Suppressor macrophage (primary cell): ENCODE data around the gene SLC38A8.

Experiments used
- DNase-seq, 4 experiments: peaks; one replicate each; pipeline ENCODE4 v3.0.0-alpha.2; 2020 to 2022

SLC38A8 gene

DNA sequence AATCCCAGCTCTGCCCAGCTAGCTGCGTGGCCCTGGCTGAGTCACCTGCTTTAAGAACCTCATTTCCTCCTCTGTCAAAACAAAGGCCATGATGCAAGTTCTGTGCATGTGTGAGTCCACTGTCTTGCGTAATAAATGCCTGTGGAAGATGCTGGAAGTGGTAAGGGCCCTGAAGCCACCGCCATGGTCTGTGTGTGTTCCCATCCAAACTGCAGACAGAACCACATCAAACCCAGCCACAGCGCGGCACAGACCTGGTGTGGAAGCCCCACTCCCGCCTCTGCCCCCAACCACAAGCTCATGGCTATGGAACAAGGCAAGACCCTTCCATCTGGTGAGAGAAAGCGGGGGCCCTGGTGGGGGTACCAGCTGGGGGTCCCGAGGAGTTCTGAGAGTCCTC, 48.5 kb downstream of the SLC38A8 start:
- peak; percentile 81 to 93 (median 88) for DNase-seq

- peak in 2 of 4 experiments; percentile 26 to 34 for DNase-seq
Observed at GRCh38 chr16:83992624-83993023, 50.0 kb downstream of the SLC38A8 start.

DNA sequence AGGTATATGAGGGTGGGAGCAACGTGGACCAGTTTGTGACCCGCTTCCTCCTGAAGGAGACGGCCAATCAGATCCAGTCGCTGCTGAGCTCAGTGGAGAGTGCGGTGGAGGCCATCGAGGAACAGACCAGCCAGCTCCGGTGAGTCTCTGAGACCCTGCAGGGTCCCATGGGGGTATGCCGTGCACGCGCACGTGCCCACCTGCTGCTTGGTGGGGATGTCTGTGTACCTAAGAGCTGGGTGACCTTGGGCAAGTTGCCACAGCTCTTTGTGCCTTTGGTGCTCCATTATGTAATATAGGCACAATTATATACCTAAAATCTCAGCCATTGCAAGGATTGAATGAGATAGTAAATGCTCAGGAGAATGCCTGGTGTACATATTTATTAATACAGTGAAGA, 52.1 kb downstream of the SLC38A8 start:
- DNase-seq, result no peak

- DNase-seq, result no peak
Observed at GRCh38 chr16:83989300-83989699, 53.3 kb downstream of the SLC38A8 start.

- DNase-seq, result no peak
Observed at GRCh38 chr16:83983491-83983890, 59.1 kb downstream of the SLC38A8 start.

GRCh38 chr16:83981799-83982198, 60.8 kb downstream of the SLC38A8 start:
- no peak for DNase-seq

- no peak for DNase-seq
Observed at GRCh38 chr16:83980794-83981193, 61.8 kb downstream of the SLC38A8 start.

- no peak for DNase-seq
Observed at GRCh38 chr16:83979441-83979840, 63.2 kb downstream of the SLC38A8 start.

DNA sequence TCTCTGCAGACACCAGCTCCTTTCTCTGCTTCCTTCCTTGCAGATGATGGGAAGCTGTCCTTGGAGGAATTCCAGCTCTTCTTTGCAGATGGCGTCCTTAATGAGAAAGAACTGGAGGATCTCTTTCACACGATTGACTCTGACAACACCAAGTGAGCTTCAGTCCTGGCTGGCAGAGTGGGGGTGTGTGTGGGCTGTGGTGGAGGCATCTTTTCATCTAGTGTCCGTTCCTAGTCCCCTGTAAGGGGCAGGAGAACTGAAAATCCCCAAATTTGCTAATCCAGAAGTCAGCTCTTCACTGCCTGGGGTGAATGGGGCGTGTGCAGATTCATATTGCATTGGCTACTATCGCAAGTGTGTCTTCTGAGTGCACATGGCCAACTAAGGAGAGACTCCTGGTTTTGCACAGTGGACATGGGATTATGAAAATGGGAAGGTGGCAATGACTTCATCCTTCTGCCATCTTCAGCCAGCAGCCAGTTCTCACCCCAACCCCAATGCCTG, 64.1 kb downstream of the SLC38A8 start:
- DNase-seq, result no peak

GRCh38 chr16:83977056-83977815, 65.4 kb downstream of the SLC38A8 start:
- DNase-seq, result no peak

DNA sequence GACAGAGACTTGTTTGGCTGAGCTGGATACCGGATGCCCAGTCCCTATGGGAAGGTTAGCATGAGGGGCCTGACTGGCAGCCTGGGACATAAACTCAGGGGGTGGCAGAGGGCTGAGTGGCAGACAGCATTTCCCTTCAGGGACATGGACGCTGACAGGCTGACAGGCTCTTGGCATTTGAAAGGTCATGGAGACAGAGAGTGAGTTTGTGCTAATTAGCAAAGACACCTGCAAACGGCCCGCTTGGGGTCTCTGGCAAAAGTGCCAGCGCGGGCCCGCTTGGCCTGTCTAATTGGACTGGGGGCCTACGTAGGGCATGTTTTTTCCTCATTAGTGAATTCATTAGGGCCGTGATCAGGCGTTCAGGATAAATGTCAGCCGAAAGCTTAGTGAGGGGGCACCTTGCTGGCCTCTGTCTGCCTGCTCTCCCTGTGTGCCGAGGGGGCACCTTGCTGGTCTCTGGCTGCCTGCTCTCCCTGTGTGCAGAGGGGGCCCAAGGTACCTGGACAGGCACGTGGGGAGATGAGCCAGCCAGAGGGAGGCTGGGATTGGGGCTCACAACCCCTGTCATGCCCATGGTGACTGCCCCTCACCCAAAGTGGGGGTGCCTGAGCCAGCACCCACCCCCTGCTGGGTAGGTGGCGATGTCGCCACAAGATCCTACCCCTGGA, 66.9 kb downstream of the SLC38A8 start:
- DNase-seq, result no peak

GRCh38 chr16:83974475-83974874, 68.1 kb downstream of the SLC38A8 start:
- DNase-seq, result no peak

- no peak for DNase-seq
Observed at GRCh38 chr16:83973581-83974385, 68.8 kb downstream of the SLC38A8 start.

GRCh38 chr16:83973077-83973476, 69.5 kb downstream of the SLC38A8 start:
- no peak for DNase-seq

GRCh38 chr16:83972256-83973008, 70.2 kb downstream of the SLC38A8 start:
- no peak for DNase-seq

GRCh38 chr16:83971165-83972130, 71.1 kb downstream of the SLC38A8 start:
- no peak for DNase-seq

DNA sequence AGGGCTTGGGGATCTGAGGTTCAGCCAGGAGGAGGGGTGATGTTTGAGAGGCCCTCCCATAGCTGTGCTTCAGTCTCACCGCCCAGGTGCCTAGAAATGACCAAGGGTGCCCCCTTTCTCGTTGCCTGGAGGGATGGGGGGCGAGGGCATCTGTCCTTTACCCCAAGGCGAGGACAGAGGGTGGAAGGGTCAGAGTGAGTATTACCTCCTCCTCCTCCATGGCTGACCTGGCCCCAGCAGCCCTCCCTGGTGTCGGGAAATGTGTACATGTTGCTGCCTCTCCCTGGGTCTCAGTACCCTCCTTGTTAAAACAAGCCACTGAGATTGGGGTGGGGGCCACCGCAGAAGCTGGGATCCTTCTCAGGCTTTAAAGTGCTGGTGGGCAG, 72.2 kb downstream of the SLC38A8 start:
- no peak for DNase-seq

- no peak for DNase-seq
Observed at GRCh38 chr16:83969771-83970429, 72.7 kb downstream of the SLC38A8 start.

DNA sequence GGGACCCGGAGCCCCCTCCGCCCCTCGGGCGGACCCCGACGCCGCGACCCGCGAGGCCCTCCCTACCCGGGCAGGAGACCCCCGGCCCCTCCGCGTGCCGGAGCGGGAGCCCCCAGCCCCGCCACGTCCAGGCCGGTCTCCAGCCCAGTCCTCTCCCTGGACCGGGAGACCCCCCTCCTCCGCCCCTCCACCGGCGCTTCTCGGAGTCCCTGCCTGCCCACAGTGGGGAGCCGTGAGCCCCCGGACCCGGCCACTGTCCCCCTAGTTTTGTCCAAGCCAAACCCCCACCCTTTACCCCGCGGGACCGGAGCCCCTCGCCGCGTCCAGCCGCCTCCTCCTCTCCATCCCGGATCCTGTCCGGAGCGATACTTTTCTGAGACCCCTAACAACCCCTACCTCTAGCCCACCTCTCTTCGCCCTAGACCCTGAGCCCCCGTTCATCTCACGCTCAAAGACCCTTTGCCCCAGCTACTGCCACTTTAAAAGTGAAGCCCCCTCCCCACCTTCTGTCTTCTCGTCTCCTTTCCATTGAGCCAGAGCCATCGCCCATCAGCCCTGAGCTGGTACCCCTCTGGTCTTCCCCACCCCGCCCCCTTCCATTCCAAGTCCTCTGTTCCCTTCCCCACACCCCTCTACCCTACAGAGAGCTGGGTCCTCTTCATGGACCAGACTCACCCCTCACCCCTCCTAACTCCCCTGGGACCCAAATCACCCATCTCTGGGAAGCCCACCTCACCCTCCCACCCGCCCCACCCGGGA, 73.5 kb downstream of the SLC38A8 start:
- no peak for DNase-seq

- no peak for DNase-seq
Observed at GRCh38 chr16:83968306-83968851, 74.2 kb downstream of the SLC38A8 start.
